SU-DHL-6 (cell line): ENCODE measurements around the gene GNS.

ENCODE experiments used
- H2AFZ ChIP-seq: fragments of 200-600 bp; sonication (generic); 2 replicates; pipeline ENCODE4 v1.6.1; 2014; ENCODE audit warnings: low read depth, mild to moderate bottlenecking, moderate library complexity, mixed read lengths, antibody characterized with exemption, low read length; ENCODE audit not compliant: severe bottlenecking
- H3F3A ChIP-seq: fragments of 200-600 bp; shearing (Covaris generic); 2 replicates; pipeline ENCODE4 v1.6.0; 2016; ENCODE audit warnings: antibody characterized with exemption, mild to moderate bottlenecking; ENCODE audit not compliant: insufficient read depth
- H3K27ac ChIP-seq: fragments of 200-600 bp; sonication (generic); 2 replicates; pipeline ENCODE4 v1.5.1; 2016; ENCODE audit warnings: low read depth, mild to moderate bottlenecking, low read length, moderate library complexity, mixed read lengths
- H3K27me3 ChIP-seq: fragments of 200-600 bp; sonication (generic), shearing (Covaris generic); 2 replicates; pipeline ENCODE4 v1.6.0; 2014; ENCODE audit warnings: mild to moderate bottlenecking, low read length
- H3K36me3 ChIP-seq: fragments of 200-600 bp; sonication (generic); 2 replicates; pipeline ENCODE4 v1.6.1; 2014; ENCODE audit warnings: mild to moderate bottlenecking, low read length, mixed read lengths
- H3K4me2 ChIP-seq: fragments of 300-600, 200-600 bp; shearing (Covaris generic), sonication (generic); 2 replicates; pipeline ENCODE4 v1.6.0; 2014; ENCODE audit warnings: low read length, low read depth, mild to moderate bottlenecking; ENCODE audit not compliant: poor library complexity, severe bottlenecking
- H3K4me3 ChIP-seq: fragments of 200-600 bp; sonication (generic); 2 replicates; pipeline ENCODE4 v1.5.1; 2014; ENCODE audit warnings: antibody characterized with exemption, low read length, mild to moderate bottlenecking, mixed read lengths; ENCODE audit not compliant: insufficient read depth, poor library complexity, severe bottlenecking
- H3K79me2 ChIP-seq: fragments of 200-600 bp; sonication (generic); 2 replicates; pipeline ENCODE4 v1.6.1; 2014; ENCODE audit warnings: mild to moderate bottlenecking, low read length, moderate library complexity; ENCODE audit not compliant: insufficient read depth
- H3K9ac ChIP-seq: fragments of 200-600 bp; sonication (generic); 2 replicates; pipeline ENCODE4 v1.7.0; 2014; ENCODE audit warnings: mild to moderate bottlenecking, low read length
- H3K9me2 ChIP-seq: fragments of 200-600 bp; sonication (generic); replicated peaks from 2 replicates; pipeline ENCODE4 v1.6.1; 2014; ENCODE audit warnings: low read length; ENCODE audit not compliant: insufficient read depth
- H3K9me3 ChIP-seq: fragments of 200-600 bp; sonication (generic); 2 replicates; pipeline ENCODE4 v1.6.1; 2014; ENCODE audit warnings: low read length, mixed read lengths; ENCODE audit not compliant: insufficient read depth
- H4K20me1 ChIP-seq: fragments of 200-600 bp; sonication (generic); 2 replicates; pipeline ENCODE4 v1.6.1; 2014; ENCODE audit warnings: low read depth, mild to moderate bottlenecking, antibody characterized with exemption, low read length, moderate library complexity, mixed read lengths
- CTCF ChIP-seq: fragments of 200-600 bp; sonication (generic); IDR thresholded peaks from one replicate; pipeline ENCODE4 v1.5.1; 2017; ENCODE audit warnings: antibody characterized with exemption, mild to moderate bottlenecking, low read length, moderate library complexity; ENCODE audit not compliant: insufficient read depth, poor library complexity, severe bottlenecking
- EZH2phosphoT487 ChIP-seq: fragments of 200-600 bp; sonication (generic), shearing (Covaris generic); conservative IDR thresholded peaks from 2 replicates; pipeline ENCODE4 v1.6.1; 2018; ENCODE audit warnings: mild to moderate bottlenecking, antibody characterized with exemption, low read length, moderate library complexity, mixed read lengths

GNS gene

DNA sequence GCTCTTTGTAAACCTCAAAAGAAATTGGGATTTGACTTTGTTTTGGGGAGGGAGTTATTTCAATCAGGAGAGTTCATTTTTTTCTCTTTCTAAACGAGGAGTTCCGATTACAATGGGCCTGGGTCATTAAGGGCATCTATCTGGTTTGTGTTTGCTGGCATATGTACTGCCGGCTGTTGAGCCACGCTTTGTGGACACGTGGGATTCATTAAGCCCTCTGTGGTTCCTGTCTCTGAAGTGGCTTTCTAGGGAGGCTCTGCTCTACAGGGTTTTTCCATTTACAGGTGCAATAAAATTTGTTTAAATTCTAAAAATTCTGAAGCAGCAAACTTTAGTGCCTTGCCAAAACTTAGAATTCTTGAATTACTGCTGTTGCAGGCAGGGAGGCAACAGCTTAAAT lies 57.9 kb downstream of the GNS start:
- Histone ChIP-seq H2AFZ (no peak overlapping the region), H3K9me2 (no peaks in the 10 kb centered on the region), H3K9me3 (no peaks in the 10 kb centered on the region), H3K4me2 (no peak overlapping the region), H3K36me3 (no peaks in the 10 kb centered on the region), H3K4me3 (no peak overlapping the region), H3K27ac (no peak overlapping the region), H4K20me1 (no peaks in the 10 kb centered on the region), H3K79me2 (no peaks in the 10 kb centered on the region), H3K27me3 (no peaks in the 10 kb centered on the region), H3F3A (peaks cover 6% of the 10 kb centered on the region; the same call in 1 of the 2 replicates), H3K9ac (no peak overlapping the region)
- TF ChIP-seq EZH2phosphoT487 (no peak), CTCF (no peak)

DNA sequence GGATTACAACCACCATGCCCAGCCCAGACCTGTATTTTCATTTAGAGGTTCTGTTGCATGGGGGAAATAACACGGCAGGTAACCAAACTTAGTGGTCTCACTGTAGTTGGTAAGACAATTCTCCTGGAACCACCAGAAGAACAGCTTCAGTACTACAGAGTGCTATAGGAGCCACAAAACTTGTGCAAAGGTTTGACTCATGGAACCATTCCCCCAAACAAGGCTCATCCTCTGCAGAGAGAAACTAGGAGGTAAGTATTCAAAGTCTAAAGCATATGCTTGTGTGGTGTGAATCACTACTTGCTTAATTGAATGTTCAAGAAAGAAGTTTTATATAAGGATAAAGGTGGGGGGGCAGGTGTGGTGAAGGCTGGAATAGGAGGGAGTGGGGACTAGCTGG lies 58.7 kb downstream of the GNS start:
- Histone ChIP-seq H3K9me2 (no peaks in the 10 kb centered on the region), H3K27ac (no peak overlapping the region), H3K9me3 (no peaks in the 10 kb centered on the region), H3K27me3 (no peaks in the 10 kb centered on the region), H3K4me2 (no peak overlapping the region), H2AFZ (no peak overlapping the region), H3K36me3 (no peaks in the 10 kb centered on the region), H3K79me2 (no peaks in the 10 kb centered on the region), H3K4me3 (no peak overlapping the region), H3K9ac (no peak overlapping the region), H4K20me1 (no peaks in the 10 kb centered on the region), H3F3A (peaks cover 8% of the 10 kb centered on the region; the same call in 1 of the 2 replicates)
- TF ChIP-seq CTCF, result no peak
- TF ChIP-seq EZH2phosphoT487, result no peak

GRCh38 chr12:64699504-64700115 lies 59.6 kb downstream of the GNS start:
- TF ChIP-seq CTCF (no peak), EZH2phosphoT487 (no peak)

More at GRCh38 chr12:64699504-64700115, 59.6 kb downstream of the GNS start:
- peaks cover 8% of the 10 kb centered on the region; the same call in 1 of the 2 replicates for H3F3A ChIP-seq
- no peaks in the 10 kb centered on the region for H3K9me2 ChIP-seq
- H4K20me1 ChIP-seq, result no peaks in the 10 kb centered on the region
- no peak overlapping the region for H2AFZ ChIP-seq
- H3K9me3 ChIP-seq, result no peaks in the 10 kb centered on the region
- H3K79me2 ChIP-seq, result no peaks in the 10 kb centered on the region
- no peaks in the 10 kb centered on the region for H3K27me3 ChIP-seq
- H3K4me2 ChIP-seq, result no peak overlapping the region
- H3K36me3 ChIP-seq, result no peaks in the 10 kb centered on the region
- H3K4me3 ChIP-seq, result no peak overlapping the region
- no peak overlapping the region for H3K9ac ChIP-seq
- H3K27ac ChIP-seq, result no peak overlapping the region
